Globus pallidus (tissue), 1 donor: ENCODE measurements around the gene IRX2.

Experiments used
- DNase-seq: peaks from one replicate; pipeline ENCODE4 v3.0.0-alpha.2; 2015; ENCODE audit warnings: low spot score

Gene IRX2

DNA sequence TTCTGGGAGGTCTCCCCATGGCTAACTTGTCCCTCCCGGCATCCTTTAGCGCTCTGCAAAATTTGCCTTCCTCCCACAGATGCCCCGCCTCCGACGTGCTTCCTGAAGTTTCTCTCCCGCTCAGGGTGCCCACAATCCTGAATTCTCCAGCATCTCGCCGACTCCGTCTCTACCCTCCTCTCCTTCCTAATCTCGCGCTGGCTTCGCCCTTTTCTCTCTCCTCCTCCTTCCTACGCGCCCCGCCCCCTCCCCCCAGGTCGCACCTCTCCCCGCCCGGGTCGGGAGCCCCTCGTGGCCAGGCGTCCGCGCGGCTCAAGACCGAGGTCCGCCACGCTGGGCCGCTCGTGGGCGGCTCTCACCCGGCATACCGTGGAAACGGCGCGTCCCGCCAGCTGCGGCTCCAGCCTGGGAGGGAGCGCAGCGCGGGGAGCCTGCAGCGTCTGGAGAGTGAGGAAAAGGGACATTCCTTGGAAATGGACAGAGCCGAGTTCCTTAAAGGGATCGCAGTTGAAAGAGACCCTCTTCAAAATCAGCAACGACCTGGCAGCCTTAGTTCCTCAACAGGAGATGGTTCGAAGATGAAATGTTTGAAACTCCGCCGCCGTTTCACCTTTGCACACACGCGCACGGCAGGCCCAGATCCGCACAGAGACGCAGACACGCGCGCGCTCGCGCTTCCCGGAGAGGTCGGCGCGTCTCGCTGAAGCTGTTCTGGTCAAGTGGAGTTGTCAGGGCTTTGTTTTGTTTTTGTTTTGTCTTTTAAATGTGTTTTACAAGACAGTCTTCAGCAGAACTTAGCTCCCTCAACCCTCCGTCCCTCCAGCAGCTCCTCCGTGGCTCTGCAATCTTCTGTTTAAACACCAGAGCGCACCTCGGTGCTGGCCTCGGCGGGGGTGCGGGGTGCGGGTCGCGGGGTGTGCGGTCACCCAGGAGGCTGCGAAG lies 5.0 kb upstream of the IRX2 start:
- DNase-seq = no peak

- no peak for DNase-seq
Observed at GRCh38 chr5:2755681-2756171, 4.2 kb upstream of the IRX2 start.

- DNase-seq = no peak
Observed at GRCh38 chr5:2755076-2755680, 3.7 kb upstream of the IRX2 start.

DNA sequence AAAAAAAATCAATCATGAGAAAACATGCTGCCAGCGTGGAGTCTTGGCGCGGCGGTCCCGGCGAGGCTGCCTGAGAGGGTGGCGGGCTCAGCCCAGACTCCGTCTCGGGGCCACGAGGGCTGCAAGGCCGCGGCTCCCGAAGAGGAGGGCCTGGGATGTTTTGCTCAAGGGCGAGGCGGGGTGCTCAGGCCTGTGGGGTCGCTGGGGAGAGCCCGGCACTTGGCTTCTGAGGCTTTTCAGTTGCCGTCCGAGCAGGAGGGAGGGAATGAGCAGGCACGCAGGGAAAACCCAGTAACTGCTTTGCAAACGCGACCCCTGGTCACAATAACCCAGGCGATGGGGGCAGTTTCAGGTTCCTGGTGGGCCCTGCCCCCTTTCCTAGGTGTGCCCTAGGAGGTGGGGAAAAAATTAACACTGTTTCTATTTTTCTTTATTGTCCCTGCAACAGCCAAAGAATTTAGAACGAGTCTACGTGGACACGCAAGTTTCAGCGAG lies 3.2 kb upstream of the IRX2 start:
- DNase-seq = no peak

GRCh38 chr5:2753452-2754420 lies 2.3 kb upstream of the IRX2 start:
- no peak for DNase-seq

- no peak for DNase-seq
Observed at GRCh38 chr5:2752821-2753439, 1.5 kb upstream of the IRX2 start.

DNA sequence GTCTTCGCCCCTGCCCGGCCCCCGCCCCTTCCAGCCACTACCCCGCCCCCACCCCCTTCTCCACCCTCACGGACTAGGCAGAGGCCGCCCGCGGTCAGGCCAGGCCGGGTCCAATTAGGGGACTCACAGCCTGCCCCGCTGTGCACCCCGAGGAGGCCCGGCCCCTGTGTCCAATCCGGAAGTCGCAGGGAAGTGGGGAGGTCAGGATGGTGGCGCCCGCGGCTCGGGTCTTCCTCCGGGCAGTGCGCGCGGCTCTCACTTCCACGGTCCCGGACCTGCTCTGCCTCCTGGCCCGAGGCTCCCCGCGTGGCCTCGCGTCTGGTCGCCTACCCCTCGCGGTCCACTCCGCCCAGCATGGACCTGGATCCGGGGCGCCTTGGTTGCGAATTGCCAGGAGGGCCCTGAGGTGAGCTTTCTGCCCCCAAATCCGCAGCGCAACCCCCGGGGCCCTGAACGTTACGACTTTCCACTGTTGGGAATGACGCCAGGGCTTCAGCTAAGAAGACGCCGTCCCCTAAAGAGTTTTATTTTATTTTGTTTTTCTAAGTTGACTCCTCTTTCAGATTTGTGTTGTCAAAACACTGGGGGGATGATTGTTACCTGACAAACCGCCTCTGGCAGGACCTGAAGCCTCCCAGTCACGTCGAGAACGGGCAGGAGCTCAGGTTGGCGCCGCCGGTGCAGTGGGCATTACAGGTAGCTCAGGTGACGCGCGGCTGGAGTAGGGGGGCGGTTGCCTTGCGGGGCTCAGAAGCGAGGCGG lies 763 bp upstream of the IRX2 start:
- no peak for DNase-seq

DNA sequence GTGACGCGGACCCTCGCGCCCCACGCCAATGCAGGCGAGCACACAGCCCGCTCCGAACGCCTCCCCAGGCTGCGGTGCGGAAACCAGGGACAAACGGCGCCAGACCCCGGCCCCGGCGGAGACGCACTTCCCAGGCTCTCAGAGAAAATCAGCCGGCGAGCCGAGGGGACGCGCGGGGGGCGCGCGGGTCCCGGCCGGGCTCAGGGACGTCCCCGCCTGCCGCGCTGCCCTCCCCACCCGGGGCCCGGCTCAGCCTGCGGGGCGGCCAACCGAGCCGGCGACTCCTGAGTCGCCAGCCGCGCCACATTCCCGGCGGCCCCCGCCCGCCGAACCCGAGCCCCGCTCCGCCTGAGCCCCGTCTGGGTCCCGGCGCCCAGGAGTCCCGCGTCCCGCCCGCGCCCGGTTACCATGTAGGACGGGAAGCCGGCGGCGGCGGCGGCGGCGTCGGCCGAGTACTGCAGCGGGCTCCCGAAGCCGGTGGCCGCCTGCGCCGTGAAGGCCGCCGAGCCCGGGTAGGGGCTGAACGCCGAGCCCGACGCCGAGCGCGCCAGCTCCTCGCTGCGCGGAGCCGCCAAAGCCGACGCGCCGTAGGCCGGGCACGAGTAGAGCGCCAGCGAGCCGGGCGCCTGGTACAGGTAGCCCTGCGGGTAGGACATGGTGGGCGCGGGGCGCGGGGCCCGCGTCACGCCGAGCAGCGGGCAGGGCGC lies 566 bp downstream of the IRX2 start:
- DNase-seq = no peak

- DNase-seq = no peak
Observed at GRCh38 chr5:2750026-2750757, 1.3 kb downstream of the IRX2 start.

DNA sequence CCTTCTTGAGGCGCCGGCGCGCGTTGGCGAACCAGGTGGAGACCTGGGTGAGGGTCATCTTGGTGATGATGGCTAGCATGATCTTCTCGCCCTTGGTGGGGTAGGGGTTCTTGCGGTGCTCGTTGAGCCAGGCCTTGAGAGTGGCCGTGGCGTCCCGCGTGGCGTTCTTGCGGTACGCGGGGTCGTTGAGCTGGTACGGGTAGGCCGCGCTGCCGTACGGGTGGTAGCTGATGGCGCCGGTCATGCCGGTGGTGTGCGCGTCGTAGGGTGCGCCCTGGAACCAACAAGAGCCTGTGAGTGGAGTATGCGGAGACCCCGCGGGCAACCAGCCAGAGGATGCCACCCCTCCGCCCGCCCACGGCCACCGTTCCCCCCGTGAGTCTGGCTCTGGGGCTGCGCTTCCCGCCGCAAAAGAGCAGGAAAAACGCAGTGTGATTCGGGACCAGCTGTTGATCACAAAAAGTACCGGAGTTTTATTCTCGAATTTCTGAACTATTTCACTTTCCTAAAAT lies 1.9 kb downstream of the IRX2 start:
- no peak for DNase-seq

DNA sequence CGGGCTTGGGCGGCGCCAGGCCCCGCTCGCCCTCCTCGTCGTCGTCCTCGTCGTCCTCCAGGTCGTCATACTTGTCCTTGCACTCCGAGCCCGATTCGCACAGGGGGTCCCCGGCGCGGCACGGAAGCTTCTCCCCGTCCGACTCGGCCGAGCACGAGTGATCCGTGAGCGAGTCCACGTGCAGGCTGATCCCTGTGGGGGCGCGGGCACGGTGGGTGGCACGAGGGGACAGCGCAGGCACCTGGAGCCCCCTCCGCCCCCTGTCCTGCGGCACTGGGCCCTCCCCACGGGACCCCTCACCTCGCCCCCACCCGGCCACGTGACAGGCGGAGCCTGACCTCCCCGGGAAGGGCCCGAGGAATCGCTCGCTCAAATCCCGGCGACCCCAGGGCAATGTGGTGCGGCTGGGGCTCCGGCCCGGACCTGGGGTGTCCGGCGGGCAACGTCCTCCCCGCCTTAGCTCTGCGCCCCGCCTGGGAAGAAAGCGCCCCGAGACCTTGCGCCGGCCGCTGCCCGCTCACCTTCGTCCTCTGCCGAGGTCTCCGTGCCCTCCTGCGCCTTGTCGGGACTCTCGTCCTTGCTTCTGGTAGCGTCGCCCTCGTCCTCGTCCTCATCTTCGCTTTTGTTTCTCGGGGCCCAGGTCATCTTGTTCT lies 2.5 kb downstream of the IRX2 start:
- DNase-seq = no peak

- no peak for DNase-seq
Observed at GRCh38 chr5:2748179-2748860, 3.2 kb downstream of the IRX2 start.

GRCh38 chr5:2747363-2748162 lies 3.9 kb downstream of the IRX2 start:
- DNase-seq = no peak

GRCh38 chr5:2746561-2747032 lies 4.9 kb downstream of the IRX2 start:
- no peak for DNase-seq

DNA sequence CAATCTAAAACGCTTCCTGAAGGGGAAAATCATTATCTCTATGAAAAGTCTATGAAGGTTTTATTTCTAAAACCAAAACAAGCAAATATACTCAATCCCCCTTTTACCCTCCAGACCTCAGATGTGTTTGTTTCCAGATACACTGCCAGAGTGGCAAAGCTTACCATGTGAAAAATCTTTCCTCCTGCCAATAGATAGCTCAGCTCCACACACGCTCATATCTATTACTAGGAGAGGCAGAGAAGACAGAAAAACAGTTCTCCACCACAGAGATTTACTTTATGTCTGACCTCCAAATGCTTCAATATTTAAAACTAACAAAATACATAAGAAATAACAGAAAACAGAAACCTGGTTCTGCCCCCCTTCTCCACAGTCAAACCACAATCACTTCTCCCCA lies 7.0 kb downstream of the IRX2 start:
- DNase-seq = no peak

GRCh38 chr5:2742921-2743679 lies 8.4 kb downstream of the IRX2 start:
- DNase-seq = no peak
